ENCODE data around the gene MAD2L1BP.

DNA sequence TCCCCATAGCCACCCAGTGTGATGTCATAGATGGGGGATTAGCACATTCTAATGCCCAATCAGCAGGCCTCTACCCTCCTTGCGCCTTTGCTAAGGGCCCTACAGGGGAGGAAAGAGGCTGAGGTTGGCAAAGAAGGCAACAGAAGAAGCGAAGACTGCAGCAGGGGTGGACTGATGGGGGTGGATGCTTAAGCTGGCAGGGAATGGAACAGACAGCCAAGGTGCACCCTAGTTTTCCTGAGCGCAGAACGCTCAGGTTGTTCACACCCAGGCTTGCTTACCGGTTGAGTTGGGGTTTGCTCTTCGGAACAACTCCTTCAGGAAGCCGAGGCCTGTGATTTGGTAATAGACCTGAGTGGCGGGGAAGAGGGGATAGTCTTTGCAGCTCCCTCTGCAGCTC is 39.3 kb downstream of the MAD2L1BP start:
- TF ChIP-seq, protein P1, sequence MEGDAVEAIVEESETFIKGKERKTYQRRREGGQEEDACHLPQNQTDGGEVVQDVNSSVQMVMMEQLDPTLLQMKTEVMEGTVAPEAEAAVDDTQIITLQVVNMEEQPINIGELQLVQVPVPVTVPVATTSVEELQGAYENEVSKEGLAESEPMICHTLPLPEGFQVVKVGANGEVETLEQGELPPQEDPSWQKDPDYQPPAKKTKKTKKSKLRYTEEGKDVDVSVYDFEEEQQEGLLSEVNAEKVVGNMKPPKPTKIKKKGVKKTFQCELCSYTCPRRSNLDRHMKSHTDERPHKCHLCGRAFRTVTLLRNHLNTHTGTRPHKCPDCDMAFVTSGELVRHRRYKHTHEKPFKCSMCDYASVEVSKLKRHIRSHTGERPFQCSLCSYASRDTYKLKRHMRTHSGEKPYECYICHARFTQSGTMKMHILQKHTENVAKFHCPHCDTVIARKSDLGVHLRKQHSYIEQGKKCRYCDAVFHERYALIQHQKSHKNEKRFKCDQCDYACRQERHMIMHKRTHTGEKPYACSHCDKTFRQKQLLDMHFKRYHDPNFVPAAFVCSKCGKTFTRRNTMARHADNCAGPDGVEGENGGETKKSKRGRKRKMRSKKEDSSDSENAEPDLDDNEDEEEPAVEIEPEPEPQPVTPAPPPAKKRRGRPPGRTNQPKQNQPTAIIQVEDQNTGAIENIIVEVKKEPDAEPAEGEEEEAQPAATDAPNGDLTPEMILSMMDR (IDR thresholded peaks at IDR 0.05) = no peak
- TF ChIP-seq POLR2A (IDR thresholded peaks at IDR 0.05) = no peak
